DMS153 treated with DMSO at 0.1 percent for 48 hours (cell line): ENCODE measurements around the gene SEC23A.

Experiments
- DNase-seq: peaks from one replicate; lab custom pipeline; 2025; ENCODE audit not compliant: unreplicated experiment; lab: John Stamatoyannopoulos, UW

Gene SEC23A

GRCh38 chr14:38992067-38992844 lies 110.8 kb downstream of the SEC23A start:
- no peak for DNase-seq

GRCh38 chr14:38991299-38991698 lies 111.7 kb downstream of the SEC23A start:
- no peak for DNase-seq

GRCh38 chr14:38989922-38990546 lies 113.0 kb downstream of the SEC23A start:
- no peak for DNase-seq

GRCh38 chr14:38987781-38988180 lies 115.3 kb downstream of the SEC23A start:
- DNase-seq, result no peak

- no peak for DNase-seq
These were observed 120.2 kb downstream of the SEC23A start for GRCh38 chr14:38982837-38983236.

- no peak for DNase-seq
These were observed 120.8 kb downstream of the SEC23A start for GRCh38 chr14:38982278-38982677.
